Brain microvascular endothelial cell (primary cell): Measurements from ENCODE around the gene PNKP.

Experiments
- DNase-seq: peaks from one replicate; pipeline ENCODE4 v3.0.0-alpha.2; 2020
- H3K27ac ChIP-seq: fragments of 250-450 bp; sonication (Bioruptor Pico); 2 replicates; pipeline ENCODE4 v1.5.1; 2020; ENCODE audit warnings: mild to moderate bottlenecking, moderate library complexity
- H3K27me3 ChIP-seq: fragments of 250-450 bp; sonication (Bioruptor Pico); replicated peaks from 2 replicates; pipeline ENCODE4 v1.5.1; 2020; ENCODE audit warnings: mild to moderate bottlenecking
- H3K36me3 ChIP-seq: fragments of 250-450 bp; sonication (Bioruptor Pico); replicated peaks from 2 replicates; pipeline ENCODE4 v1.5.1; 2020; ENCODE audit warnings: mild to moderate bottlenecking
- H3K4me3 ChIP-seq: 2 replicates; pipeline ENCODE4 v1.5.1; 2011; ENCODE audit warnings: low read depth, mild to moderate bottlenecking, control low read depth, low read length, moderate library complexity
- in situ Hi-C: cut with HindIII; loops from 2 replicates; pipeline ENCODE4 v1.10.0; 2017; ENCODE audit warnings: low sequenced_read_pairs, low pct_ligation_motif_present
- TF ChIP-seq, protein P1 (sequence below): IDR thresholded peaks from 2 replicates; pipeline ENCODE4 v1.5.1; 2011; ENCODE audit warnings: low read depth, mild to moderate bottlenecking, moderate library complexity, low read length, control low read depth, inconsistent platforms; ENCODE audit errors: missing control alignments

PNKP gene

DNA sequence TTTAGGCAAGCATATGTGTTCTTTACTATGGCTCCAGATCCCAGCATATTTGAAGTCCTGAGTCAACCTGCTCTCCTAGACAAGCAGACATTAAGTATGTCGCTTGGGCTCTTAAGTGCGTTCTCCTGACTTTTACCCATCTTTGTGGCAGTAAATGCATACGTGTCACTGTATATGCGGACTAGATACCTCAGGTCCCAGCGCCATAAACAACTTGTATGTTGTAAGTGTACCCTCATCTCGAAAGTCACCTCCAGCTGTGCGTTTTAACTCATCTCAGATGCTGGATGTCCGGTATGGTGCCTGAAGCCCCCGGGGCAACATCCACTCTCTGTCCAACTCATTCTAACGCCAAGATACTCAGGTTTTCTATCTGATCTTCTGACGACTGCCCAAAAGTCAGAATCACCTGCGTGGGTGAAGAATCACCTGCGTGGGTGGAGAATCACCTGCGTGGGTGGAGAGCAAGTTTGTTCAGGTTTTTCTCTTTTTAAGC is 14.7 kb downstream of the PNKP start:
- H3K4me3 ChIP-seq: peak overlapping the region; percentile 81
- TF ChIP-seq, protein P1, sequence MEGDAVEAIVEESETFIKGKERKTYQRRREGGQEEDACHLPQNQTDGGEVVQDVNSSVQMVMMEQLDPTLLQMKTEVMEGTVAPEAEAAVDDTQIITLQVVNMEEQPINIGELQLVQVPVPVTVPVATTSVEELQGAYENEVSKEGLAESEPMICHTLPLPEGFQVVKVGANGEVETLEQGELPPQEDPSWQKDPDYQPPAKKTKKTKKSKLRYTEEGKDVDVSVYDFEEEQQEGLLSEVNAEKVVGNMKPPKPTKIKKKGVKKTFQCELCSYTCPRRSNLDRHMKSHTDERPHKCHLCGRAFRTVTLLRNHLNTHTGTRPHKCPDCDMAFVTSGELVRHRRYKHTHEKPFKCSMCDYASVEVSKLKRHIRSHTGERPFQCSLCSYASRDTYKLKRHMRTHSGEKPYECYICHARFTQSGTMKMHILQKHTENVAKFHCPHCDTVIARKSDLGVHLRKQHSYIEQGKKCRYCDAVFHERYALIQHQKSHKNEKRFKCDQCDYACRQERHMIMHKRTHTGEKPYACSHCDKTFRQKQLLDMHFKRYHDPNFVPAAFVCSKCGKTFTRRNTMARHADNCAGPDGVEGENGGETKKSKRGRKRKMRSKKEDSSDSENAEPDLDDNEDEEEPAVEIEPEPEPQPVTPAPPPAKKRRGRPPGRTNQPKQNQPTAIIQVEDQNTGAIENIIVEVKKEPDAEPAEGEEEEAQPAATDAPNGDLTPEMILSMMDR: no peak
- no peak overlapping the region for H3K27ac ChIP-seq
- no peak for DNase-seq
- in situ Hi-C loops: no loop called here
- H3K36me3 ChIP-seq: peaks cover 24% of the 10 kb centered on the region
- no peaks in the 10 kb centered on the region for H3K27me3 ChIP-seq

DNA sequence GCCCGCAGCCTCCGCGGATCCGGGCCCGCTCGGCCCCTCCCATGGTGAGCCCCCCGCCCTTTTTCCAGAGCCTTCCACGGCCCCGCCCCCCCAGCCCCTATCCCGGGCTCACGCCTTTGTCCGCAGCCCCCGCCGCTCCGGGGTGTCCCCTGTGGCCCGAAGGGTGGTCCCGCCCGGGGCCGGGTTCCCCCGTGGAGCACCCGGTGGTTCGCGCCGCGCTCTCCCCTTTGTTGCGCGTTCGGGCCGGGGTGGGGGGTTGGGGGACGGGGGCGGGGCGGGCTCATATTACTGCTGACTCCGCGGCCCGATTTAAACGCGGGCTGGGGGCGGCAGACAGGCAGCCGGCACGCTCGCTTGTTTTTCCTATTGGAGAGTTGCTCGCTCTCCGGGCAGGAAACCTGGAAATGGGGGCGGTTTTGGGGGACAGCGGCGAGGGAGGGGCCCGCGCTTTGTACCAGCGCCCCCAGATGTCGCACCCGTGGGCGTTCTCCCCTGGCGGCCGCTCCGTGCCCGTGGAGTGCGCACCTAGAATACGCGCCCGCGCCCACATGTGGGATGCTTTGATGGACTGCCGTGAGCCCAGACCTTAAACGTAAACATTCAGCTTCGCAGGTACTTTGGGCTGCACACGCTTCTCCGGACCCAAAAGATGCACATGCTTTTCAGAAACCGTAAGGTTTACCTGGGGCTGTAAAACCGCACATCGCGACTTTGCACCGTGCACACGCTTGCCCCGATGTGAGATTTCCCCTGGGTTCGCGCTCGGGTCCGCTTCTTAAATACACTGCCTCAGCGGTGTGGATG is 15.7 kb downstream of the PNKP start:
- H3K27me3 ChIP-seq: no peaks in the 10 kb centered on the region
- peak overlapping the region; percentile 99 for H3K27ac ChIP-seq
- TF ChIP-seq, protein P1: no peak
- in situ Hi-C loops: no loop called here
- peak overlapping the region; percentile 81 for H3K4me3 ChIP-seq
- peaks cover 15% of the 10 kb centered on the region for H3K36me3 ChIP-seq
- DNase-seq: no peak

DNA sequence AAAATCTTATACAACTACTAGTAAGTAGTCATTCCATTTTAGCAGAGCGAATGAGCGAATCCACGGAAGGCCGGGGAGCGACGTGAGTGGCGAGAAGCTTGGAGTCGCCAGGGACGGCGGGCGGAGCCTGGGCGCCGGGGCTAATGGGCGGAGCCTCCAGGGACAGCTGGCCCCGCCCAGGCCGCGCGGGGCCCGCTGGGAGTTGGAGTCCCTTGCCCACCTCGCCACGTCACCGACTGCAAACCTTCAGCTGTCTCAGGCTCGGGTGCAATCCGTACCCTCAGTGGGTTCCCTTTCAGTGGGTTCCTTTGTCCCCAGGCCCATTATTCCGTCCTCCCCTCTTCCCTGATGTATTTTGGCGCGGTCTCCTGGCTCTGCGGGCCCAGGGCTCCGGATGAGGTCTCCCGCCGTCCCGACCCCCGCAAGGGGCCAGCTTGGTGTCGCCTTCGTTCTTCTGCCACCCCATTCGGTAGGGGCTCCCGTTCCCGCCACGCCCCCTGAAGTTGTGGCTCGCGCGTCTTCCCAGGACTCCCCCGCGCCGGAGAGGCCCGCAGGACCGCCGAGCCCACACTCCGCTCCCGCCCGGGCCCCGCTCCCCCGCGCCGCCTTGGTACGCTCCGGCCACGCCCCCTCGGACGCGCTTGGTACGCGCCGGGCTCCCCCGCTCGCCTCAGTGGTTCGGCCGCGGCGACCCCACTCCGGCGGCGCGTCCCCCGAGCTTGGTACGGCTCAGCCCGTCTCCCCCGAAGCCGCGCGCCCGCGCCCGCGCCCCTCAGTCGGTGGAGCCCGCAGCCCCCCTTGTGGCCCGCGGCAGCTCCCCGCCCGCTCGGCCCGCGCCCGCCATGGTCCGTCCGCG is 16.7 kb downstream of the PNKP start, which contains the start of gene PTOV1:
Gene PTOV1, plus strand, starts transcription at position 673 of the 856 bp plus-strand sequence.
- Histone ChIP-seq H3K36me3 (peaks cover 9% of the 10 kb centered on the region), H3K27me3 (no peaks in the 10 kb centered on the region), H3K27ac (peak within 1 kb of the TSS; percentile 99), H3K4me3 (peak within 1 kb of the TSS; percentile 81)
- in situ Hi-C loops: no loop called here
- DNase-seq: peak; percentile 80
- TF ChIP-seq, protein P1: no peak

DNA sequence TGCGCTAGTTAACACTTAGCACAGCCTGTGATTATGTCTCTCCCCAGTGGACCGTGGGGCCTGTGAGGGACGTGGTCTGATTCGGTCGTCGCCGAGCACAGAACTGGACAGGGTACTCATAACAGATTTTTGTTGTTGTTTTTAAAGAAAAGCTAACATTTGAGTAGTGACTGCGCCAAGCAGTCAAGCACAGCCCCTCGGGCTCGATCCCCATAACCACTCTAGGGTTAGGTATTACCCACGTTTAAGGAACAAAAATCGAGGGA is 17.2 kb downstream of the PNKP start:
- Histone ChIP-seq H3K27ac (peak overlapping the region; percentile 99), H3K27me3 (no peaks in the 10 kb centered on the region), H3K36me3 (peaks cover 6% of the 10 kb centered on the region), H3K4me3 (peak overlapping the region; percentile 81)
- in situ Hi-C loops: no loop called here
- TF ChIP-seq, protein P1: no peak
- DNase-seq: no peak

DNA sequence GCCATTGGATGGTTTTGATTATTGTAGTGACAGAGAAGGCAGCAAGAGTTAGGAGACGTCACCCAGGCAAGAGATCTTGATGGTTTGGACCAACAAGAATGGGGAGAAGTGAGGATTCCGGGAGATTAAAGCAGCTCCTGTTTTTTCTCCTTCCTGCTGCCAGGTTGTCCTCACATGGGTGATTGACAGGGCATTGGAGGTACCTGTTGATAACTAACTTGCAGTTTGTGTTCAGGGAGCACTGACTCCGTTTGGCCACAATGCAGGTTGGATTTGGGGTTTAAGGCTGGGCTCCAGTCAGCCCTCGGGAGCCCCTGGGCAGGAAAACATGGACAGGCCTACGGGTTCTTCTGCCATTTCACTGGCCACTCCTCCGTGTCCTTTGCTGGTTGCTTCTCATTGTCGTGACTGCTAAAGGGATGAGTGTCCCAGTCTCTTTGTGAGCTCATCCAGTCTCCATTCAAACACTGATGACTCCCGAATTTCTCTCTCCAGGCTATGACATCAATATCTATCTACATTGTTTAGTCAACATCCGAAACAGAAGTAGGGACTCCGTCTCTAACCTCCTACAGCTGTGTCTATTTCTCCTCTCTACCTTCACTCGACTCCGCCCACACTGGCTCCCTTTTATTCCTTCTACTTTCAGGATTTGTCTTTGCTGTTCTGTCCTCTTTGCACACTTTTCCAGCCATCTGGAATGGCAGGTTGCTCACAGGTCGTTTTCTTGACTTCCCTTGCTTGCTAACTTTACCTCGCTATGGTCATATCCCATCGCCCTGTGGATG is 17.7 kb downstream of the PNKP start:
- in situ Hi-C loops: no loop called here
- Histone ChIP-seq H3K4me3 (peak overlapping the region; percentile 81), H3K27me3 (no peaks in the 10 kb centered on the region), H3K36me3 (peaks cover 4% of the 10 kb centered on the region), H3K27ac (no peak overlapping the region)
- TF ChIP-seq, protein P1: no peak
- DNase-seq: no peak
